OCI-LY1 (cell line): ENCODE data around the gene NCBP1.

Experiments
- EZH2 ChIP-seq: fragments of 200-600 bp; sonication (generic), shearing (Covaris generic); IDR thresholded peaks from 2 replicates; pipeline ENCODE4 v1.8.0; 2017; ENCODE audit warnings: borderline replicate concordance, mixed run types, mild to moderate bottlenecking, antibody characterized with exemption, low read length, moderate library complexity, mixed read lengths
- TF ChIP-seq, protein P1 (sequence below): fragments of 200-600 bp; sonication (generic), shearing (Covaris generic); IDR thresholded peaks from 2 replicates; pipeline ENCODE4 v1.5.1; 2017; ENCODE audit warnings: mild to moderate bottlenecking, antibody characterized with exemption, low read length, moderate library complexity, mixed read lengths

DNA sequence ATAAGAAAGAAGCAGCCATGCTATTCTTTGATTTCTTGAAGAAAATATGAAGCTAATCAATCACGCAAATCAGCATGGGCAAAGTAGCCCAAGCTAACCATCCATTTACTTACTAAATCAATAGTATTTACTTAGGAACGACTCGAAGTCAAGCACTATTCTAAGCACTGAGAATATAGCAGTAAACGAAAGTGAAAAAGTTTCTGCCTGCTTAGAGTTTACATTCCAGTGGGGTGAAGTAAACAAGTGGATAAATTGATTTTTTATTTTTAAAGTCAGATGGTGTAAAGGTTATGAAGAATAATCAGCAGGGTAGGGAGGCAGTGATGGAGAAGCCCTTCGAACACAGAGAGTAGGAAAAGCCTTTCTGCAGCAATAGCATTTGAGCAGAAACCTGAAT, 6.0 kb upstream of the NCBP1 start:
- TF ChIP-seq, protein P1, sequence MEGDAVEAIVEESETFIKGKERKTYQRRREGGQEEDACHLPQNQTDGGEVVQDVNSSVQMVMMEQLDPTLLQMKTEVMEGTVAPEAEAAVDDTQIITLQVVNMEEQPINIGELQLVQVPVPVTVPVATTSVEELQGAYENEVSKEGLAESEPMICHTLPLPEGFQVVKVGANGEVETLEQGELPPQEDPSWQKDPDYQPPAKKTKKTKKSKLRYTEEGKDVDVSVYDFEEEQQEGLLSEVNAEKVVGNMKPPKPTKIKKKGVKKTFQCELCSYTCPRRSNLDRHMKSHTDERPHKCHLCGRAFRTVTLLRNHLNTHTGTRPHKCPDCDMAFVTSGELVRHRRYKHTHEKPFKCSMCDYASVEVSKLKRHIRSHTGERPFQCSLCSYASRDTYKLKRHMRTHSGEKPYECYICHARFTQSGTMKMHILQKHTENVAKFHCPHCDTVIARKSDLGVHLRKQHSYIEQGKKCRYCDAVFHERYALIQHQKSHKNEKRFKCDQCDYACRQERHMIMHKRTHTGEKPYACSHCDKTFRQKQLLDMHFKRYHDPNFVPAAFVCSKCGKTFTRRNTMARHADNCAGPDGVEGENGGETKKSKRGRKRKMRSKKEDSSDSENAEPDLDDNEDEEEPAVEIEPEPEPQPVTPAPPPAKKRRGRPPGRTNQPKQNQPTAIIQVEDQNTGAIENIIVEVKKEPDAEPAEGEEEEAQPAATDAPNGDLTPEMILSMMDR = no peak
- TF ChIP-seq EZH2 = no peak
